MCF 10A (cell line): Measurements from ENCODE around the gene GSK3A. TPM values are rescaled to one million over a fixed set of nuclear protein-coding genes. Genes with fewer than 3 reads are reported as not detected.

ENCODE experiments used
- BruUV-seq: library from RNA; stranded (reverse); fragments of 400-500 nt; replicated peaks from 2 replicates; lab custom pipeline; 2021; lab: Mats Ljungman, UMichigan
- CTCF ChIA-PET: fragments of 300-600 bp; sonication (Branson Sonifier 250); formaldehyde crosslinking; extraction: SDS; loops from one replicate; lab custom pipeline; 2021; ENCODE audit warnings: antibody characterized with exemption, inconsistent platforms; lab: Yijun Ruan, JAX
- POLR2A ChIA-PET: fragments of 300-600, 350-650 bp; sonication (Branson Sonifier 250); formaldehyde crosslinking; extraction: SDS; loops from one replicate; lab custom pipeline; 2020; ENCODE audit warnings: antibody characterized with exemption, inconsistent platforms; lab: Yijun Ruan, JAX
- DNase-seq: peaks from one replicate; pipeline ENCODE4 v3.0.0-alpha.2; 2018; ENCODE audit not compliant: unreplicated experiment
- H3K27ac Mint-ChIP-seq: one replicate; pipeline ENCODE4 v1.8.0; 2022; ENCODE audit warnings: mild to moderate bottlenecking, low read depth, mixed read lengths; ENCODE audit not compliant: unreplicated experiment
- H3K27me3 Mint-ChIP-seq: one replicate; pipeline ENCODE4 v1.8.0; 2022; ENCODE audit warnings: mixed read lengths; ENCODE audit not compliant: insufficient read depth, unreplicated experiment
- H3K36me3 Mint-ChIP-seq: one replicate; pipeline ENCODE4 v1.8.0; 2022; ENCODE audit warnings: mild to moderate bottlenecking, moderate library complexity, mixed read lengths; ENCODE audit not compliant: insufficient read depth, unreplicated experiment
- H3K4me1 Mint-ChIP-seq: one replicate; pipeline ENCODE4 v1.8.0; 2022; ENCODE audit warnings: mixed read lengths; ENCODE audit not compliant: insufficient read depth, unreplicated experiment
- H3K4me3 Mint-ChIP-seq: one replicate; pipeline ENCODE4 v1.8.0; 2022; ENCODE audit warnings: mild to moderate bottlenecking, moderate library complexity, mixed read lengths; ENCODE audit not compliant: unreplicated experiment
- H3K9me3 Mint-ChIP-seq: one replicate; pipeline ENCODE4 v1.8.0; 2022; ENCODE audit warnings: mixed read lengths; ENCODE audit not compliant: unreplicated experiment
- intact Hi-C: fragments of 100-400 bp; cut with micrococcal nuclease; formaldehyde crosslinking; loops from 2 replicates; pipeline ENCODE4 v1.14.1; 2022
- total RNA-seq: library from RNA; stranded (reverse); gene quantifications from 2 replicates; pipeline ENCODE4 v1.2.3, GENCODE V29; 2022
- TF ChIP-seq, protein P1 (sequence below): fragments of 200-600 bp; IDR thresholded peaks from one replicate; pipeline ENCODE4 v1.8.0; 2022; ENCODE audit warnings: antibody characterized with exemption, mild to moderate bottlenecking; ENCODE audit not compliant: unreplicated experiment

The GSK3A gene
- total RNA-seq, 1 experiment from 2014 or later, result 53.5 TPM

DNA sequence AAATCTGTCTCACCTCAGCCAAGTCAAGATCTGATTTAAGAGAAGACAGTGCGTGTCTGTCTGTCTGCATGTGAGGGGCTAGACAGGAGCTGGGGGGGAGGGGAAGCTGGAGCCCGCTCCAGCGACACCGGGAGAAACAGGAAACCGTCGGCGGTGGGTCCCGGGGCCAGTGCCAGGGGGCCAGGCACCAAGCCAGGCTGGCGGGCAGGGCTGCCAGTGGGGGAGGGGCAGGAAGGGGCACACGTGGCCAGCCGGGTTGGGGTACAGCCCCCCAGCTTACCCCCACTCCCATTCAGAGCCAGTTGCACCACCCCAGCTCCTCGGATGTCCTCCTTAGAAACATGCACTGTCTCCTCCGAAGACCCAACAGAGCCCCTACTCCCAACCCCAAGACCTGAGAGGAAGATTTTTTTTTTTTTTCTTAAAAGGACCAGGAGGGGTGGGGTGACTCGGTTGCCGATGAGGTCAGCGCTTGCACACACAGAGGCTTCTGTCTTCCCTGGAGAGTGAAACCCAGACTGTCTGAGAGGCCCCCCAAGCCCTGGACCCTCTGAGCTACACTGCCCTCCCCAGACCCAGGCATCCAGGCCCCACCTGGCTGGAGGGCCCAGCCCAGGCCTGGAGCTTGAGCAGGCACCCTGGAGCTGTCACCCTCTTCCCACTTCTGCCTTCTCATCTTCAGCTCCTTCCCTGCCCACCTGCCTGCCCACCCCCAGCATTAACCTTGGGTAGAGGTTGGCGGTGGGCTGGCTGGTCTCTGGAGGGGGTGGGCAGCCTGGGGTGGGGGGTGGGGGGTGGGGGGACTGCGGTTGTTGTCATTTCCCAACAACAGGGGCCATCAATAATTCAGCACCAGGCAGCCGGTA, 8.5 kb upstream of the GSK3A start:
- no TSS peak for BruUV-seq
- no peak overlapping the region for H3K27ac Mint-ChIP-seq
- POLR2A ChIA-PET, result interaction anchor here (1.2 to 4.0 kb wide), 4 partner anchors 8 to 29 kb away, joined by 5 to 22 read pairs (median 13); partner anchors contain the start of genes CIC and GSK3A
- TF ChIP-seq, protein P1, sequence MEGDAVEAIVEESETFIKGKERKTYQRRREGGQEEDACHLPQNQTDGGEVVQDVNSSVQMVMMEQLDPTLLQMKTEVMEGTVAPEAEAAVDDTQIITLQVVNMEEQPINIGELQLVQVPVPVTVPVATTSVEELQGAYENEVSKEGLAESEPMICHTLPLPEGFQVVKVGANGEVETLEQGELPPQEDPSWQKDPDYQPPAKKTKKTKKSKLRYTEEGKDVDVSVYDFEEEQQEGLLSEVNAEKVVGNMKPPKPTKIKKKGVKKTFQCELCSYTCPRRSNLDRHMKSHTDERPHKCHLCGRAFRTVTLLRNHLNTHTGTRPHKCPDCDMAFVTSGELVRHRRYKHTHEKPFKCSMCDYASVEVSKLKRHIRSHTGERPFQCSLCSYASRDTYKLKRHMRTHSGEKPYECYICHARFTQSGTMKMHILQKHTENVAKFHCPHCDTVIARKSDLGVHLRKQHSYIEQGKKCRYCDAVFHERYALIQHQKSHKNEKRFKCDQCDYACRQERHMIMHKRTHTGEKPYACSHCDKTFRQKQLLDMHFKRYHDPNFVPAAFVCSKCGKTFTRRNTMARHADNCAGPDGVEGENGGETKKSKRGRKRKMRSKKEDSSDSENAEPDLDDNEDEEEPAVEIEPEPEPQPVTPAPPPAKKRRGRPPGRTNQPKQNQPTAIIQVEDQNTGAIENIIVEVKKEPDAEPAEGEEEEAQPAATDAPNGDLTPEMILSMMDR, result no peak
- peaks cover 9% of the 10 kb centered on the region for H3K36me3 Mint-ChIP-seq
- H3K27me3 Mint-ChIP-seq, result no peaks in the 10 kb centered on the region
- peaks cover 32% of the 10 kb centered on the region for H3K4me1 Mint-ChIP-seq
- no peaks in the 10 kb centered on the region for H3K9me3 Mint-ChIP-seq
- DNase-seq, result no peak
- intact Hi-C loops, result no loop called here
- CTCF ChIA-PET, result interaction anchor here (0.6 to 3.6 kb wide), 8 partner anchors 10 to 311 kb away, joined by 3 to 33 read pairs (median 4); partner anchors contain the start of gene POU2F2
- H3K4me3 Mint-ChIP-seq, result peak overlapping the region; percentile 85

DNA sequence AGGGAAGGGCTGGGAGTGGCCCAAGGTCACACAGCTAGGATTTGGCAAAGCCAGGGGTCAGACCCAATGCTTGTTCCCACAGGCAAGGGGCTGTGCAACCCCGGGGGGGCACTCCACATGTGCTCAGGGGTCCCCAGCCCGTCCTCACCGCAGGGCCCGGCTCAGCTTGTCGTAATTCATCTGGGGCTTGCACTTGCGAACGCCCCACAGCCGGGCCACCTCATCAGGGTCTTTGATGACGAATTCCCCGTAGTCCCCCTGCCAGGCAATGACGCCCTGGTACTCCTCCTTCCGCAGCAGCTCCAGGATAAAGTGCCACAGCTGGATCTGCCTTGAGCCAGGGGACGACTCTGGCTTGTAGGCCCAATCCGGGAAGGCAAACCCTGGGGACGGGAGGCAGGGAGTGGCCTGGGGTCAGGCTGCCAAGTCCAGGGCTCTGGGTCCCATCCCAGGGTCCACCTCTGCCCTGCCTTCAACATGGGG, 7.8 kb upstream of the GSK3A start:
- intact Hi-C loops, result no loop called here
- POLR2A ChIA-PET, result interaction anchor here (1.3 to 4.0 kb wide), 3 partner anchors 20 to 30 kb away, joined by 5 to 22 read pairs (median 21); partner anchors contain the start of gene CIC
- Mint-ChIP-seq H3K9me3 (no peaks in the 10 kb centered on the region), H3K36me3 (peaks cover 12% of the 10 kb centered on the region), H3K27ac (no peak overlapping the region), H3K4me1 (peaks cover 35% of the 10 kb centered on the region), H3K27me3 (no peaks in the 10 kb centered on the region), H3K4me3 (peak overlapping the region; percentile 35)
- TF ChIP-seq, protein P1, result no peak
- BruUV-seq, result no TSS peak
- DNase-seq, result no peak
- CTCF ChIA-PET, result interaction anchor here (2.2 to 3.6 kb wide), 2 partner anchors 29 to 46 kb away, joined by 8 to 33 read pairs; no protein-coding TSS in a partner anchor

DNA sequence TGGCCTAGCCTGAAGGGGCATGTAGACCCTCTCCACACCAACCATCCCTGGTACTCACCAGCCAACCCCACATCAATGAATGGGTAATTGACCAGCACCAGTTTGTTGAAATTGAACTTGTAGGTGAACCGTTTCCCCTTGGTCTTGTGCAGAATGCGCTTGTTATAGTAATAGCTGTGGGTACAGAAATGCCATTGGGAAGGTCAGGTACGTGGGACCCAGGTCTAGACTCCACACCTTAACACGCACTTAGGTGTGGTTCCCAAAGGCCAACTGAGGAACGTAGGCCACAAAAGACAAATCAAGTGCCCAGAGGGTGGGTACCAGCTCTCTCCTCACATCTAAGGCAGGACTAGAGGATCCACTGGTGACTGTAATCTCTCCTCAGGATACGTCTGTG, 7.4 kb upstream of the GSK3A start:
- H3K27ac Mint-ChIP-seq, result no peak overlapping the region
- H3K27me3 Mint-ChIP-seq, result no peaks in the 10 kb centered on the region
- intact Hi-C loops, result loop anchor here (10.0 kb wide), 1 partner anchor 145 kb away; the partner anchor contains the start of gene CNFN
- H3K4me1 Mint-ChIP-seq, result peaks cover 40% of the 10 kb centered on the region
- ChIA-PET CTCF (interaction anchor here (3.6 kb wide), 1 partner anchor 30 kb away, joined by 33 read pairs; no protein-coding TSS in a partner anchor), POLR2A (interaction anchor here (1.3 to 4.0 kb wide), 3 partner anchors 21 to 30 kb away, joined by 5 to 22 read pairs (median 21); partner anchors contain the start of gene CIC)
- no TSS peak for BruUV-seq
- no peak overlapping the region for H3K4me3 Mint-ChIP-seq
- H3K36me3 Mint-ChIP-seq, result peaks cover 12% of the 10 kb centered on the region
- no peaks in the 10 kb centered on the region for H3K9me3 Mint-ChIP-seq
- TF ChIP-seq, protein P1, result no peak
- no peak for DNase-seq
